Endodermal cell (in vitro differentiated cells): ENCODE results near the gene TNS3. TPM values are rescaled to one million over a fixed set of nuclear protein-coding genes. Genes with fewer than 3 reads are reported as not detected.

ENCODE experiments used
- DNase-seq: peaks from one replicate; pipeline ENCODE4 v3.0.0-alpha.2; 2017
- H3K27ac ChIP-seq: 2 replicates; pipeline ENCODE4 v1.5.1; 2013; ENCODE audit warnings: mild to moderate bottlenecking, low read depth, low read length, moderate library complexity
- H3K27me3 ChIP-seq: 2 replicates; pipeline ENCODE4 v1.6.1; 2013; ENCODE audit warnings: mild to moderate bottlenecking, low read length, moderate library complexity; ENCODE audit not compliant: insufficient read depth, control insufficient read depth, poor library complexity, severe bottlenecking
- H3K36me3 ChIP-seq: 2 replicates; pipeline ENCODE4 v1.7.0; 2013; ENCODE audit warnings: mild to moderate bottlenecking, low read length, moderate library complexity; ENCODE audit not compliant: control insufficient read depth, insufficient read depth
- H3K4me1 ChIP-seq: one replicate; pipeline ENCODE4 v1.7.0; 2013; ENCODE audit warnings: low read length; ENCODE audit not compliant: control insufficient read depth, insufficient read depth
- H3K4me3 ChIP-seq: 2 replicates; pipeline ENCODE4 v1.5.1; 2013; ENCODE audit warnings: mild to moderate bottlenecking, low read length, moderate library complexity
- H3K9ac ChIP-seq: 2 replicates; pipeline ENCODE4 v1.6.1; 2013; ENCODE audit warnings: mild to moderate bottlenecking, low read length, moderate library complexity; ENCODE audit not compliant: poor library complexity, severe bottlenecking; ENCODE audit errors: extremely low read depth
- H3K9me3 ChIP-seq: 2 replicates; pipeline ENCODE4 v1.6.1; 2013; ENCODE audit warnings: mild to moderate bottlenecking, low read length, moderate library complexity; ENCODE audit not compliant: control insufficient read depth
- H3K27ac Mint-ChIP-seq: 2 replicates; pipeline ENCODE4 v1.8.0; 2020; ENCODE audit warnings: mixed read lengths
- H3K27me3 Mint-ChIP-seq: 2 replicates; pipeline ENCODE4 v1.8.0; 2021; ENCODE audit warnings: mild to moderate bottlenecking, mixed read lengths; ENCODE audit not compliant: insufficient read depth
- H3K36me3 Mint-ChIP-seq: 2 replicates; pipeline ENCODE4 v1.8.0; 2020; ENCODE audit warnings: low read depth, mixed read lengths
- H3K4me1 Mint-ChIP-seq: 2 replicates; pipeline ENCODE4 v1.8.0; 2020; ENCODE audit warnings: mixed read lengths
- H3K4me3 Mint-ChIP-seq: 2 replicates; pipeline ENCODE4 v1.8.0; 2020; ENCODE audit warnings: mild to moderate bottlenecking, moderate library complexity, mixed read lengths
- H3K9me3 Mint-ChIP-seq: 2 replicates; pipeline ENCODE4 v1.8.0; 2020; ENCODE audit warnings: mild to moderate bottlenecking, mixed read lengths
- WGBS, 2 experiments: methylation state at CpG; one replicate each; pipeline versions ENCODE4 v1.1.5 to v1.1.7; 2013; ENCODE audit warnings: missing lambda C conversion rate in 2 of 2, mixed read lengths in 1 of 2; ENCODE audit not compliant: insufficient coverage in 1 of 2, insufficient read length in 1 of 2; 5-methylcytosine and 5-hydroxymethylcytosine counted together
- total RNA-seq, 2 donors: library from RNA; stranded (reverse); fragmentation: NEBNext Ultra II Directional in 1 of 2; extraction: Animal tissue kit (Norgen Biotek cat#: 25700) in 1 of 2; gene quantifications; 2 replicates in 1 of 2; 3 replicates in 1 of 2; pipeline ENCODE4 v1.2.1, GENCODE V29; 2021
- TF ChIP-seq, protein P1 (sequence below): fragments of 200-600 bp; sonication (generic); conservative IDR thresholded peaks from 2 replicates; pipeline ENCODE4 v1.5.0; 2021; ENCODE audit warnings: antibody characterized with exemption, mild to moderate bottlenecking

TNS3 gene
- total RNA-seq, 2 donors from 2014 or later, result 33.8 to 38.5 TPM

- WGBS, 2 experiments, result 93 to 97% methylated on average over 16 to 19 of the region's 19 CpGs
- Mint-ChIP-seq H3K36me3 (peaks cover 5% of the 10 kb centered on the region), H3K4me1 (peaks cover 45% of the 10 kb centered on the region), H3K9me3 (no peaks in the 10 kb centered on the region), H3K4me3 (no peak overlapping the region), H3K27me3 (no peaks in the 10 kb centered on the region), H3K27ac (peak overlapping the region; percentile 46)
- TF ChIP-seq, protein P1, sequence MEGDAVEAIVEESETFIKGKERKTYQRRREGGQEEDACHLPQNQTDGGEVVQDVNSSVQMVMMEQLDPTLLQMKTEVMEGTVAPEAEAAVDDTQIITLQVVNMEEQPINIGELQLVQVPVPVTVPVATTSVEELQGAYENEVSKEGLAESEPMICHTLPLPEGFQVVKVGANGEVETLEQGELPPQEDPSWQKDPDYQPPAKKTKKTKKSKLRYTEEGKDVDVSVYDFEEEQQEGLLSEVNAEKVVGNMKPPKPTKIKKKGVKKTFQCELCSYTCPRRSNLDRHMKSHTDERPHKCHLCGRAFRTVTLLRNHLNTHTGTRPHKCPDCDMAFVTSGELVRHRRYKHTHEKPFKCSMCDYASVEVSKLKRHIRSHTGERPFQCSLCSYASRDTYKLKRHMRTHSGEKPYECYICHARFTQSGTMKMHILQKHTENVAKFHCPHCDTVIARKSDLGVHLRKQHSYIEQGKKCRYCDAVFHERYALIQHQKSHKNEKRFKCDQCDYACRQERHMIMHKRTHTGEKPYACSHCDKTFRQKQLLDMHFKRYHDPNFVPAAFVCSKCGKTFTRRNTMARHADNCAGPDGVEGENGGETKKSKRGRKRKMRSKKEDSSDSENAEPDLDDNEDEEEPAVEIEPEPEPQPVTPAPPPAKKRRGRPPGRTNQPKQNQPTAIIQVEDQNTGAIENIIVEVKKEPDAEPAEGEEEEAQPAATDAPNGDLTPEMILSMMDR, result no peak
- H3K9me3 ChIP-seq, result no peaks in the 10 kb centered on the region
- no peaks in the 10 kb centered on the region for H3K27me3 ChIP-seq
- H3K4me1 ChIP-seq, result peaks cover 17% of the 10 kb centered on the region
- H3K4me3 ChIP-seq, result no peak overlapping the region
- DNase-seq, result no peak
- H3K27ac ChIP-seq, result peak overlapping the region; percentile 21
- no peak overlapping the region for H3K9ac ChIP-seq
- no peaks in the 10 kb centered on the region for H3K36me3 ChIP-seq
Measured at GRCh38 chr7:47329320-47329926, 252.5 kb downstream of the TNS3 start.

- Histone ChIP-seq H3K36me3 (no peaks in the 10 kb centered on the region), H3K4me3 (peak overlapping the region; percentile 69), H3K4me1 (peaks cover 17% of the 10 kb centered on the region), H3K9ac (peak overlapping the region; percentile 52), H3K27ac (peak overlapping the region; percentile 95), H3K9me3 (no peaks in the 10 kb centered on the region), H3K27me3 (no peaks in the 10 kb centered on the region)
- H3K27me3 Mint-ChIP-seq, result no peaks in the 10 kb centered on the region
- H3K36me3 Mint-ChIP-seq, result peaks cover 5% of the 10 kb centered on the region
- TF ChIP-seq, protein P1, result no peak
- H3K4me1 Mint-ChIP-seq, result peaks cover 45% of the 10 kb centered on the region
- H3K4me3 Mint-ChIP-seq, result peak overlapping the region; percentile 52
- DNase-seq, result no peak
- WGBS, 2 experiments, result 82 to 84% methylated on average over 4 to 7 of the region's 7 CpGs
- peak overlapping the region; percentile 93 for H3K27ac Mint-ChIP-seq
- no peaks in the 10 kb centered on the region for H3K9me3 Mint-ChIP-seq
Measured at GRCh38 chr7:47328392-47329319, 253.3 kb downstream of the TNS3 start.

- peak overlapping the region; percentile 95 for H3K27ac ChIP-seq
- WGBS, 2 experiments, result 8 to 13% methylated on average over 4 to 24 of the region's 24 CpGs
- H3K9ac ChIP-seq, result peak overlapping the region; percentile 60
- H3K9me3 ChIP-seq, result no peaks in the 10 kb centered on the region
- no peaks in the 10 kb centered on the region for H3K9me3 Mint-ChIP-seq
- peak overlapping the region; percentile 52 for H3K4me3 Mint-ChIP-seq
- no peaks in the 10 kb centered on the region for H3K27me3 Mint-ChIP-seq
- H3K36me3 ChIP-seq, result no peaks in the 10 kb centered on the region
- peaks cover 17% of the 10 kb centered on the region for H3K4me1 ChIP-seq
- TF ChIP-seq, protein P1, result no peak
- peak overlapping the region; percentile 93 for H3K27ac Mint-ChIP-seq
- H3K36me3 Mint-ChIP-seq, result peaks cover 5% of the 10 kb centered on the region
- no peaks in the 10 kb centered on the region for H3K27me3 ChIP-seq
- peak; percentile 96 for DNase-seq
- peak overlapping the region; percentile 69 for H3K4me3 ChIP-seq
- H3K4me1 Mint-ChIP-seq, result peaks cover 45% of the 10 kb centered on the region
Measured at GRCh38 chr7:47327698-47328391, 254.1 kb downstream of the TNS3 start.
